ENCODE data around the gene CD6.

The CD6 gene

GRCh38 chr11:61034704-61035525, 63.4 kb downstream of the CD6 start:
- no peak for DNase-seq

DNA sequence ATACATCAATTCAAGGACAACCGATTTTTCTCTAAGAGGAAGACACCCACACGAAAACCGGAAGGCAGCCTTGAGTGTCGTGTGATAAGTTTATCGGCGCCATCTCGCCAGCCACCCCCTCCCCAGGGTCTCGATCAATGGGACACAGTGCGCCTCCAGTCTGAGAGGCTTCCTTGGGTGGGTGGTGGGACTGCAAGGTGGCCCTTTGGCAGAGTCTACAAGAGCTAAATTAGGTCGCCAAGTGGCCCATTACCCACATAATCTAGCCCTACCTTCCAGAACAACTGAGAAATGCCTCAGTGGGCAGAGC, 64.0 kb downstream of the CD6 start:
- no peak for DNase-seq

DNA sequence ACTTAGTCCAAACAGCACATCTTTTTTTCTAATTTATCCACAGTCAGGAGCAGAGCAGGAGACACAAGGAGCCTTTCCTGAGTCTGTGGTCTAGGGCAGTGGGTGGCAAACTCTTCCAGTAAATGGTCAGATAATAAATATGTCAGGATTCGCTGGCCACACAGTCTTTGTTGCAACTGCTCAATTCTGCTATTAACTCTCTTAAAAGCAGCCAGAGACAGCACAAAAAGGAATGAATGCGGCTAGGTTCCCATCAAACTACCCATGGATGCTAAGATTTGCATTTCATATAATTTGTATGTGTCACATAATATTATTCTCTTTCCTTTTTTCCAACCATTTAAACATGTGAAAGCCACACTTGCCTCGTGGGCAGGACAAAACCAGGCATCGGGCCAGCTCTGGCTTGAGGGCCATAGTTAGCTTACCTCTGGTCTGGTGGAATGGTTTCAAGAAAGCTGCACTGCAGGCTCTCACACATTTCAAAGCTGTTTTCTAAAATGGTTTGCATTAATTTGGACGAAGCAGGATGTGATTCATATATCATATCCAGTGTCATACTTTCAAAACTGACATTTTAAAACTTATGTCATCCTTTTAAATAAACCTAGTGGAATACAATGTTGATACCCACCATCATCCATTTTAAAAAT, 66.1 kb downstream of the CD6 start:
- DNase-seq: no peak

DNA sequence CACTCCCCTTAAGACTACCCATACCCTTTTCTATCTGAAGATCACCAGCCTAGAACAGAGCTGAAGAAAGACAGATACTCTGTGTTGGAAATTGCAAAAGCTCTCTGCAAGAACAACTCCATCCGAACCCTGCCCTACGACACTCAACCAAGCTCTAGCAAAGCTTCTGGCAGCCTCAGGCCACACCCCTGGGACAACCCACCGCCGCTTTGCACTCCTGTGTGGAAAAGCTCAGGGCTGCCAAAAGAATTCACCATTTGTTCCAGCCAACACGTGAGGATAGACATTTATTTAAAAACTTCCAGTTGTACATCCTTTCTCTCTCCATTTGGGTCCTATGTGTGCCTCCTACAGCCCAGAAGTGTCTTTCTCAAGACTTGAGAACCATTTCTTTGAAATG, 68.4 kb downstream of the CD6 start:
- DNase-seq: no peak

DNA sequence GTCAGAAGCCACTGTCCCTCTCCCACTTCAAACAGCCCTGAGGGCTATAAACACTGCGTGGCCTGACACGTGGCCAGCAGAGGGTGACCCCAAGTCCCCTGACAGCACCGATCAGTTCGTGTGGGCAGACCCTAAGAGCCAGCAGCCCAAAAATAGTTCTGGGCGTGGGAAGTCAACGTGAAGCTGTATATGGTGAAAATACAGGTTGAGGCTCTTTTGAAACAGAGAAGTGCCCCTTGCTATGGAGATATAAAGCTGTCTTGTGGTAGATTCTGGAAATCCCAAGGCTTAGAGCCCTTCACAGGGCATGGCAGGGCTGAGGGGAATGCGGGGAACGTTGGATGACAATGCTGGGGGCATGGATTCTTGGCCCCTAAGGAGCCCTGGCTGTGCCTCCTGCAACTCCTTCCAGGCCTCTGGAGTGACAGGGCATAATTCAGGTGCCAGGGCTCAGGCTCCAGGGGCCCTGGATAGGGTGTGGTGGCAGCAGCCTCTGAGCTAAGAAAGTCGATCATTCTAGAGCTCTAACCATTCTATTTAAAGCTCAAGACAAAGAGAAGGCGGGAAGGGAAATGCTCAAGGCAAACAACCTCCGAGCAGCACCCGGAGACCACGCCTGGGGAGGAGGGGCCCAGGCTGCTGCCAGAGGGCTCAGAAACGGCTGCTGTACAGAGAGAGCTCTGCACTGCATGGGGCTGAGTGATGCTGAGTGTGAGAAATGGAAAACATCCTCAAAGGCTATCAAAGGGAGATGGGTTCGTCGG, 70.5 kb downstream of the CD6 start:
- peak; percentile 83 for DNase-seq

DNA sequence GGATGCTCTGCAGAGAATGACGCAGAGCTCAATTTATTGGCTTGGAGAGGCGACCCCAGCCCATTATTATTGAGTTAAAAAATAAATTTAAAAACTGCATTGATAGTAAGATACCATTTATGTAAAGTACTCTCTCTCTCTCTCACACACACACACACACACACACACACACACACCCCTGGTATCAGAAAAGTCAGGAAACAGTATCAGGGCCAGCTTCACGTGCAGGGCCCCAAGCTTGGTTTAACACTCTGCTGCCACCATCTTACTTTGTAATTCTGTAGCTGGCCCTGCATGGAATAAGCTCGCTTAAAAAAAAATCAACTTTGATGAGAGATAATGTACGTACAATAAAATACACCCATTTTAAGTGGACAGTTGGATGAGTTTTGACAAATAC, 71.1 kb downstream of the CD6 start:
- no peak for DNase-seq

DNA sequence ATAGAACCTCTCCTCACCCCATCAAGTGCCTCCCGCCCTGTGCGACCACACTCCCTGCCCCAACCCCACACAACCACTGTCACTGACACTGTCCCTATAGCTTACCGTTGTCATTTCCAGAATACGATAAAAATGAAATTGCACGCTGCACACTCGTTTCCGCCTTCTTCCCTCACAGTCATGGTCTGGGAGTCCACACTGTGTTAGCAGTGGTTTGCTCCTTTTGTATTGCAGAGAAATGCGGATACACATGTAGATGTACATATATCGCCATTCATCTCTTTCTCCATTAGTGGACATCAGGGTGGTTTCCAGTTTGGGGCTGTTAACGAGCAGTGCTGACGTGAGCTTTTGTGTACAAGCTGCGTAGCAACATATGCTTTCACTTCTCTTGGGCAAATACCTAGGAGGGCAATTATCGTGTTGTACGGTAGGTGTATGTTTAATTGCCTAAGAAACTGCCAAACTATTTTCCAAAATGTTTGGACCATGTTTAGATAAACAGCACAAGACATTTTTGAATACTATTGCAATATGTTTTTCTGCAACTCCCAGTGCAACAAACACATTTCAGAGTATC, 71.6 kb downstream of the CD6 start:
- no peak for DNase-seq

GRCh38 chr11:61045271-61045670, 73.8 kb downstream of the CD6 start:
- no peak for DNase-seq

DNA sequence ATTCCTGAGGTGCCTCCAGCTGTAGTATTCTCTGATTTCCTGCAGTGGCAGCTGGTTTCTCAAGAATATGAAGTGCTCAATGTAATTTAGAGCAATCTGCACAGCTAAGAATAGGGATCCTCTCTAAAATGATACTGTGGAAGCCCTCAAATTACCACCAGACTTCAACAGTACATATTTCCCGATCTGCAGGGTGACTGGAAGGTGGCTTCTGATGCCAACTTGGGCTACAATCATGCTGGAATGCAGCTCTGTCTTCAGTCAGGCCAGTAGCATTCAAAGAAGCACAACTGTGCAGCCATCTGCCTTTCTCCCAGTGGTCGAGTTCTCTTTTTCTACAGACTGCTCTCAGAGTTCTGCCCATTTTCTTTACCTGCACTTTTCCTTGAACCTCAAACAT, 75.4 kb downstream of the CD6 start:
- no peak for DNase-seq

- no peak for DNase-seq
These were observed 77.0 kb downstream of the CD6 start for GRCh38 chr11:61048368-61049062.

GRCh38 chr11:61049063-61049377, 77.5 kb downstream of the CD6 start:
- DNase-seq: no peak

GRCh38 chr11:61049859-61050258, 78.4 kb downstream of the CD6 start:
- DNase-seq: no peak

- no peak for DNase-seq
These were observed 80.9 kb downstream of the CD6 start for GRCh38 chr11:61052182-61052972.

DNA sequence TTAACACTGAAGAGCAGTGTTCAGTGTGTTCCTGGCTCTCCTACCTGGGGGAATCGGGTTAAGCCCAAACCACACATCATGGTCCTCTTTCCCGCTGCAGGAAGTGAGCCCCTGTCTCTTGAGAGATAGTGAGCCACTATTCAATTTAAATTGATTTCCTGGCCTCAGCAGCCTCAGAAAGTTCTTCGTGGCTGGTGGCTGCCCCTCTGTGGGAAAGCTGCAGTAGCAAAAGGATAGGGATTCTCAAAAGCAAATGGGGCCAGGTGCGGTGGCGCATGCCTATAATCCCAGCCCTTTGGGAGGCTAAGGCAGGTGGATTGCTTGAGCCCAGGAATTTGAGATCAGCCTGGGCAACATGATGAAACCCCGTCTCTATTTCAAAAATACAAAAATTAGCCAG, 81.7 kb downstream of the CD6 start:
- DNase-seq: no peak

DNA sequence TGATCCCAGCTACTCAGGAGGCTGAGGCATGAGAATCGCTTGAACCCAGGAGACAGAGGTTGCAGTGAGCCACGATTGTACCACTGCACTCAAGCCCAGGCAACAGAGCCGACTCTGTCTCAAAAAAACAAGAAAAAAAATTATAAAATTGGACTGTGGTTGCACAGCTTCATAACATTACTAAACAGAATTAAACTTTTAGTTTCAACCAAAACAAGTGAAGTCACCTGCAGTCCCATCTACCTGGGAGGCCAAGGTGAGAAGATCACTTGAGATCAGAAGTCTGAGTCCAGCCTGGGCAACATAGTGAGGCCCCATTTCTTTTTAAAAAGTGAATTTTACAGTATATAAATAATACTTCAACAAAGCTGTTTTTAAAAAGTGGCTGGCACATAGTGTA, 83.0 kb downstream of the CD6 start:
- DNase-seq: no peak

DNA sequence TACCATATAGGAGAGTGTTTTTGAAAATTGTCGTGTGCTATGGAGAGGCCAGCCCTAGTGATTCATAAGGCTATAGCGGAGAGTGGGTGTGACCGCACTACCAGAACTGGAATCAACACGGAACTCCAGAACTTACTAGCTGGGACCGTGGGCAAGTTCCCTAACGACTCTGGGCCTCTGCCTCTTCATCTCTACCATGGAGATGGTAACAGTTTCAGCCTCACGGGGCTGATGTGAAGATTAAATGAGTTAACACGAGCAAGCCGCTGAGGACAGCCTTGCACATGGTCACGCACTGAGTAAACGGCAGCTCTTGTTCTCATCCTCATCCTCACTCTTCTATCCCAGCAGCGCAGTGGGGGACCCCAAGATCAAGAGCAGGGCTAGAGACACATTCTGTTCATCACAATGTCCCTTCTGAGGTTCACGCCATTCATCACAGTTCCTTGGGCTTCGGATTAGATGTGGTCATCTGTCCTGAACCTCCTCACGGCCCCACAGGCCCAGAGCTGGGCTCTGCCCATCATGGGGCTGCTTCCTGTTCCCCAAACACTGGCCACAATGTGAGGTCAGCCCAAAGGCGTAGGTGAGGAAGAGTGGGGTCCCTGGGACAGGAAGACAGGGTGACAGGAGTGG, 83.6 kb downstream of the CD6 start:
- DNase-seq: no peak

DNA sequence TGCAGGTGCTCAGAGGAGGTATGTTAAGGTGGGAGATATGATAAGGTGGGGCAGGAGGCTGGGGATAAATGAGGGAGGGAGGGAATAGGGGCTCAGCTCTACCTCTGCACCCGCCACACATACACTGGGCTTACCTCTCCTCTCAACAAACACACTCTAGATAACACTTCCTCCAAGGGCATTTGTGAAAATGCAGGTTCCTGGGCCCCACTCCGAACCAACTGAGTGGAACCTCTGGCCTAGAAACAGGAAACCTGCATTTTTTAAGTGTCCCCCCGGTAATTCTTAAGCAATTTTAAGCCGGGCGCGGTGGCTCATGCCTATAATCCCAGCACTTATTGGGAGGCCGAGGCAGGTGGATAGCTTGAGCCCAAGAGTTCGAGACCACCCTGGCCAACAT, 84.3 kb downstream of the CD6 start:
- no peak for DNase-seq

DNA sequence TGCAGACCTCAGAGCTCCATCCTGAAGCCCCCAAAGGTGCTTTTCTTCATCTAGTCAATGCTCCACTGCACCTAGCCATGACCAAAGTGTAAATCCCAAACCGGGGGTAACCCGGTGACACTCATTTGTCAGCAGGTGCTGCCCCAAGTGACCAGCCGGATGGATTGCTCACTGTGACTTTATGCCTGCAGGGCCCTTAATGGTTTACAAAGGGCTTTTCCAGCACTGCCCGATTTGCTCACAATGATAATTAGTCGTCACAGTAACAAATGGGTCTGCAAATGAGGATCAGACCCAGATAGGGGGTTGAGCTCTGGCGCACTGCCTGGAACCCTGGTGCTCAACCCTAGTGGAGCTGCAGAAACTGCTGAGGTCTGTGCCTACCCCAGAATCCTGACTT, 85.1 kb downstream of the CD6 start:
- no peak for DNase-seq

GRCh38 chr11:61056981-61057380, 85.5 kb downstream of the CD6 start:
- DNase-seq: no peak

DNA sequence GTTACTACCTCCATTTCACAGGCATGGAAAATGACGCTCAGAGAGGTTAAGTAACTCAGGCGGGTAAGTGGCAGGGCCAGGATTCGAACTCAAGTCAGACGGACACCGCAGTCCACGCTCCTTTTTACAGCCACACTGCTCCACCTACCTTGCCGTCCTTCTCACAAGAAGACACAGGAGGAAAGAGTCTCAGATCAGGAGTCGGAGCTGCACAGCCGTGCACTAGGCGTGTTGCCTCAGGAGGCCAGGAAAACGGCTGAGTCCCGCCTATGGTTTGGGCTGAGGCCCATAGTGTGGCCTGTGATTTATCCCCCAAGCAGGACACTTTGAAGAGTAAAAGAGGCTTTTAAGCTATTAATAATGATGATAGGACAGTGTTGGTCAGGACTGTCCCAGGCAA, 86.1 kb downstream of the CD6 start:
- no peak for DNase-seq

GRCh38 chr11:61058583-61059259, 87.2 kb downstream of the CD6 start:
- DNase-seq: no peak

All from activated effector memory CD4-positive, alpha-beta T cell treated with Interleukin-2 at 50 U/mL for 16 hours (primary cell).